Muscle layer of colon (tissue), 2 donors: Measurements from ENCODE around the gene SERPINA9.
"Not testable (repeated sequence)": the region's sequence is repeated elsewhere in the genome, so short reads cannot be mapped to it uniquely, and the experiment has no call there.

Source experiments
- H3K27ac ChIP-seq: one replicate; pipeline ENCODE4 v1.7.0; 2013; ENCODE audit warnings: low read depth, mild to moderate bottlenecking, low read length, moderate library complexity
- H3K27me3 ChIP-seq, 2 donors: one replicate each; pipeline ENCODE4 v1.7.0; 2013; ENCODE audit warnings: low read length in 2 of 2, mild to moderate bottlenecking in 2 of 2; ENCODE audit not compliant: insufficient read depth in 2 of 2, control insufficient read depth in 1 of 2
- H3K36me3 ChIP-seq: one replicate; pipeline ENCODE4 v1.7.0; 2013; ENCODE audit warnings: mild to moderate bottlenecking, low read length; ENCODE audit not compliant: insufficient read depth
- H3K4me1 ChIP-seq: one replicate; pipeline ENCODE4 v1.7.0; 2013; ENCODE audit warnings: mild to moderate bottlenecking, low read length; ENCODE audit not compliant: insufficient read depth
- H3K4me3 ChIP-seq, 2 donors: one replicate each; pipeline ENCODE4 v1.7.0; 2013; ENCODE audit warnings: low read length in 2 of 2, low read depth in 1 of 2, mild to moderate bottlenecking in 1 of 2, moderate library complexity in 1 of 2
- H3K9ac ChIP-seq: one replicate; pipeline ENCODE4 v1.7.0; 2013; ENCODE audit warnings: low read length
- H3K9me3 ChIP-seq: one replicate; pipeline ENCODE4 v1.7.0; 2013; ENCODE audit warnings: mild to moderate bottlenecking, low read length
- donor health status: abdominal sarcoma.
- donor health status: Adenocarcinoma of cecum.

Gene SERPINA9

DNA sequence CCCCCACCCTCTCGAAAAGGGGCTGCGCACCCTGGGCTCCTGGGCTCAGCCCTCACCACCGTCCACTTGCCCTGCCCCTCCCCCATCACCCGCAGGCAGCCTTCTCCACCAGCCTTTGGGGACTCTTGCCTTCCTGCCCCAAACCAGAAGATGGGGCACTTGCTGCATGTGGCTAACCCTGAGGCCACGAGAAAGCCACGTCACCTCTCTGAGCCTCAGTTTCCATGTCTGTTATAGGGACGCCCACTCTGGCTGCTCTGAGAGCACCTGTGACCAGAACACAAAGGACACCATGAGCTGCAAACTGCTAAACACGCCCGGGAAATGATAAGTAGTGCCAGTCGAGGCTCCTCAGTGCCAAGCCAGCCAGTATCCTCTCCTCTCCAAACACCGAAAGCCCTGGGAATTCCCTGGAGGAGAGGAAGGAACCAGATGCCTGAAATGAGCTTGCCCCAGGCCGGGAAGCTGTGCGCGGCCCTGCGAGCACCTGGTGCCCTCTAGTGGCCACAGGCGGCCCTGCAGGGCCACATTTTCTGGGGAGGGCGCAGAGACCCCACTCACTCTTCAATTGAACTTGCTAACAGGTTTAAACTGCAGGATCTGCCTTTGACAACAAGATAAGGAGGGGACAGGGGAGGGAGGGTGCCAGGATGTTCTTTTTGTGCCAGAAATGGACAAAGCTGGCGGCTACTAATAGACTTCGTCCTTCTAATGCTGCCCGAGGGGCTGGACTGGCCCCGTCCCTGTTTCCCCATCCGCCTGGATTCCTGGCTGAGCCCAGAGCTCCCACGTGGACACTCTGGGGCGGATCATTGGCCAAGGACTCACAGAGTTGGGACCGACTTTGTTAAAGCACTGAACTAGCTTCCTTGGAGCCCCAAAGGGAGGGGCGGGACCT, 10.2 kb upstream of the SERPINA9 start:
- H3K27me3 ChIP-seq, result no peaks in the 10 kb centered on the region
- H3K36me3 ChIP-seq, result no peaks in the 10 kb centered on the region
- peaks cover 7% of the 10 kb centered on the region for H3K4me1 ChIP-seq
- no peak overlapping the region for H3K9ac ChIP-seq
- peak overlapping the region in 1 of 2 donors; percentile 24 for H3K4me3 ChIP-seq
- H3K27ac ChIP-seq, result no peak overlapping the region
- H3K9me3 ChIP-seq, result no peaks in the 10 kb centered on the region

DNA sequence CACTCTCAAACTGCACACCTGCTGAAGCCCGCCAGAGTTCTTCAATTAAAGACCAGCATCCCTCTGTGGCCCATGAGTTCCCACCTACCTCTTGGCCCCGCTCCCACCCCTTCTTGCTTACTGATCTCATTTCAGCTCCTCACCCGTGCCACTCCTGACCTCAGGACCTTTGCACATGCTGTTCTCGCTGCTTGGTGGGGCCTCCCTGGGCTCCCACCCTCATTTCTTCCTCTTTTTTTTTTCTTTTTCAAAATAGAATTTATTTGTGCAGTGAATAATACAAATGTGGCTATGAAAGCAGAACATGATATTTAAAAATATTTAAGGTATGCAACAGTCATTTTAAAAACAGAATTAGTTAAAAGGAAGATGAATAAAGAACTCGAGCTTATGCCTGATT, 8.5 kb upstream of the SERPINA9 start:
- Histone ChIP-seq H3K27ac (no peak overlapping the region), H3K4me1 (peaks cover 7% of the 10 kb centered on the region), H3K9ac (no peak overlapping the region), H3K36me3 (no peaks in the 10 kb centered on the region), H3K9me3 (no peaks in the 10 kb centered on the region), H3K4me3 (no peak overlapping the region), H3K27me3 (no peaks in the 10 kb centered on the region)

DNA sequence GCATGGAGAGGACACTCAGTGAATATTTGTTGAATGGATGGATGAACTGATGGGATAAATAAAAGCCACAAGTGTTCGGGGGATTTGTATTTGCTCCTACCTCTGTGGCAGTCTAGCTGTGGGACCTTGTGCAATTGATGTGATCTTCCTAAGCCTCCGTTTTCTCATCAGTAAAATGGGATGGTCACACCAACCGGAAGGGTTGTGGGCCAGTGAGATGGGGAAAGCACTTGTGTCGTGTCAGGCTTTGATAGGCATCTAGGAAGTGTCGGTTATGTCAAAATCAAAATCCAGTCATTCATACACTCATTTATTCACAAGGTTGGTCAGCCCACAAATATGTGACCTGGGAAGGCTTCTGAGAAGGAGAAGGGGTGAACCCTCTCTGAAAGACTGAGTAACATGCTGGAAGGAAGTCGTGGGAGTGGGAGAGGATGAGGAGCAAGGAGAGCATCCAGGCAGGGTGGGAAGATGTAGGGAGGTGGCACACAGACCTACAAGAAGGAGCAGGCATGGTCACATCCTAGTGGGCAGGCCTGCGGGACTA, 7.8 kb upstream of the SERPINA9 start:
- no peaks in the 10 kb centered on the region for H3K27me3 ChIP-seq
- no peak overlapping the region for H3K9ac ChIP-seq
- no peaks in the 10 kb centered on the region for H3K36me3 ChIP-seq
- no peak overlapping the region for H3K4me3 ChIP-seq
- H3K9me3 ChIP-seq, result peaks cover 3% of the 10 kb centered on the region
- no peak overlapping the region for H3K27ac ChIP-seq
- H3K4me1 ChIP-seq, result peaks cover 7% of the 10 kb centered on the region

DNA sequence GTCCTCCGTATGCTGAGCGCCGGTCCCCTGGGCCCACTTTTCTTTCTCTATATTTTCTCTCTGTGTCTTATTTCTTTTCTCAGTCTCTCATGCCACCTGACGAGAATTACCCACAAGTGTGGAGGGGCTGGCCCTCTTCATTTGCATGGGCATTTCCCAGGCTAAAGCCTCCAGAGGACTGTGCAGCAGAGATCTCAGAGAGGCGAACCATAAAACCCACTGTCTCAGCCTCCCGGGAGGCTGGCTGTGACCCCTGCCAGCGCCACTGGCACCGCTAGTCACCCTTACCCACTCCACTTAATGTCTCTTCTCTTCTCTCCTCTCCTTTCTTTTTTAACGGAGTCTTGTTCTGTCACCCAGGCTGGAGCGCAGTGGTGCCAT, 7.1 kb upstream of the SERPINA9 start:
- H3K27me3 ChIP-seq, result no peaks in the 10 kb centered on the region
- H3K9ac ChIP-seq, result no peak overlapping the region
- peaks cover 7% of the 10 kb centered on the region for H3K4me1 ChIP-seq
- H3K36me3 ChIP-seq, result no peaks in the 10 kb centered on the region
- no peak overlapping the region for H3K4me3 ChIP-seq
- peaks cover 5% of the 10 kb centered on the region for H3K9me3 ChIP-seq
- H3K27ac ChIP-seq, result no peak overlapping the region

DNA sequence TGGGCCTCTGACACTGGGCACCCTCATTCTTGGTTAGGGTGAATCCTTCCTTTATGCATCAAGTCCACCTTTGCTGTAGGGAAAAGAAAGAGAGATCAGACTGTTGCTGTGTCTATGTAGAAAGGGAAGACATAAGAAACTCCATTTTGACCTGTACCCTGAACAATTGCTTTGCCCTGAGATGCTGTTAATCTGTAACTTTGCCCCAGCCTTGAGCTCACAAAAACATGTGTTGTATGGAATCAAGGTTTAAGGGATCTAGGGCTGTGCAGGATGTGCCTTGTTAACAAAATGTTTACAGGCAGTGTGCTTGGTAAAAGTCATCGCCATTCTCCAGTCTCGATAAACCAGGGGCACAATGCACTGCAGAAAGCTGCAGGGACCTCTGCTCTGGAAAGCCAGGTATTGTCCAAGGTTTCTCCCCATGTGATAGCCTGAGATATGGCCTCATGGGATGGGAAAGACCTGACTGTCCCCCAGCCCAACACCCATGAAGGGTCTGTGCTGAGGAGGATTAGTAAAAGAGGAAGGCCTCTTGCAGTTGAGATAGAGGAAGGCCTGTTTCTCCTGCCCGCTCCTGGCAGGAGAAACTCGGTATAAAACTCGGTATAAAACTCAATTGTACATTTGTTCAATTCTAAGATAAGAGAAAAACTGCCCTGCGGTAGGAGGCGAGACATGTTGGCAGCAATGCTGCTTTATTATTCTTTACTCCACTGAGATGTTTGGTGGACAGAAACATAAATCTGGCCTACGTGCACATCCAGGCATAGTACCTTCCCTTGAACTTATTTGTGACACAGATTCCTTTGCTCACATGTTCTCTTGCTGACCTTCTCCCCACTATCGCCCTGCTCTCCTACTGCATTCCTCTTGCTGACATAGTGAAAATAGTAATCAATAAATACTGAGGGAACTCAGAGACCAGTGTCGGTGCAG, 6.4 kb upstream of the SERPINA9 start:
- H3K4me3 ChIP-seq, H3K27ac ChIP-seq, H3K4me1 ChIP-seq, H3K9ac ChIP-seq, H3K36me3 ChIP-seq, H3K27me3 ChIP-seq, H3K9me3 ChIP-seq: not testable (repeated sequence)

DNA sequence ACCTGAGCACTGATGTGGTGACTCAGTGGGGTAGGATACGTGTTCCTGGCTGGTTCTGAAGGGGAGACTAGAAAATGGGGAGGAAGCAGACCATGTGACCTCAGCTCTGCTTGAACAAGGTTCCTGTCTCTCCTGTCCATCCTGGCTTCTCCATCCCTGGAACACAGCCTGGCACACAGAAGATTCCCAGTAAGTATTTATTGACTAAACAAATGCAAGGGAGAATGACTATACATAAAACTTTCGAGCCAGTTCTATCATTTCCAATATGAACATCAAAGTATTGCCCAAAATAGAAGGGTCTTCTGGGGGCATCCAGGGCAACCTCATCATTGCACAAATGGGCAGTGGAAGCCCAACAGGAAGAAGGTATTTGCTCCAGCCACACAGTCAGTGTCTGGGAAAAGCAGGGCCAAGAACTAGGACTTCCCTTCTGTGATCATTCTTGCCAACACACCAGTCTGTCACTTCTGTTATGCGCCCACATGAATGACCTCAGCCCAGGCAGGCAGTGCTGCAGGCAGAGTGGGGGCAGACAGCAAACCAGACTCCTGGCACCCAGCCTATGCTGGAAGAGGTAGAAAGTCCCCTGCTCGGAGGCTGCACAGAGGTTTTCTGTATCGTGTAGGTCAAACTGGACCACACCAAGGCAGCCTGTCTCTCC, 5.6 kb upstream of the SERPINA9 start:
- H3K9ac ChIP-seq, result no peak overlapping the region
- H3K4me3 ChIP-seq, result no peak overlapping the region
- H3K4me1 ChIP-seq, result peaks cover 6% of the 10 kb centered on the region
- H3K27me3 ChIP-seq, result no peaks in the 10 kb centered on the region
- peaks cover 5% of the 10 kb centered on the region for H3K9me3 ChIP-seq
- no peaks in the 10 kb centered on the region for H3K36me3 ChIP-seq
- no peak overlapping the region for H3K27ac ChIP-seq

DNA sequence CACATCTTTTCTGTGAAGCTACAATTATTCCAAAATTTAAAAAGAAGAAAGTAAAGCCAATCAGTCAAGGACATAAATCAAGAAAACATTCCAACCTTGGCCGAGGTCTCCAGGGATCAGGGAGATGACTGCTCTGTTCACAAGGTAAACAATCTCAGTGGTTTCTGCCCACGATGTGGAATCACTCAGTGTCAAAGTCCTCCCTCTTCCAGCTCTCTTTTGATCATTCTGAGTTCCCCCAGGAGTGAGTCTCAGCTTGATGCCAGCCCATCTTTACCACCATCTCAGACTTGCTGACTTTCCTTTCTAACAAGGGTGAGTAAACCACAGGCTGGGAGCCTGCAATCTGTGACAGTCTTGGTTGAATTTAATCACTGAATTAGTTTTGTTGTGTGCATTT, 4.8 kb upstream of the SERPINA9 start:
- Histone ChIP-seq H3K36me3 (no peaks in the 10 kb centered on the region), H3K9me3 (peaks cover 5% of the 10 kb centered on the region), H3K27me3 (no peaks in the 10 kb centered on the region), H3K4me1 (no peaks in the 10 kb centered on the region), H3K4me3 (no peak overlapping the region), H3K9ac (no peak overlapping the region), H3K27ac (no peak overlapping the region)

DNA sequence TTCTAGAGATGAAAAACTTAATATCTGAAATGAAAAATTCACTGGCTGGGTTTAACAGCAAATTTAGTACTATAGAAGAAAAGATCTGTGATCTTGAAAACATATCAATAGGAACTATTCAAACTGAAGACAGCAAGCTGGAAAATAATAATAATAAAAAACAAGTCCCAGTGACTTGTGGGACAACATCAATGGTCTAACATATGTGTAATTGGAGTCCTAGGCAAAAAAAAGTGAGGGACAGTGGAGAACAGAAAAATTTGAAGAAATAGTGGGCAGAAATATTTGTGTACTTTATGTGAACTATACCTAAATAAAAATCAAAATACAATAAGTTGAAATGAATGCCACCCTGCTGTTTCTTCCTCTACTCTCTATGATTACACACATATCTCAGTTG, 2.4 kb upstream of the SERPINA9 start:
- H3K9me3 ChIP-seq, result peaks cover 5% of the 10 kb centered on the region
- no peaks in the 10 kb centered on the region for H3K27me3 ChIP-seq
- H3K36me3 ChIP-seq, result no peaks in the 10 kb centered on the region
- H3K27ac ChIP-seq, result no peak overlapping the region
- H3K4me3 ChIP-seq, result no peak overlapping the region
- H3K4me1 ChIP-seq, result no peaks in the 10 kb centered on the region
- no peak overlapping the region for H3K9ac ChIP-seq

DNA sequence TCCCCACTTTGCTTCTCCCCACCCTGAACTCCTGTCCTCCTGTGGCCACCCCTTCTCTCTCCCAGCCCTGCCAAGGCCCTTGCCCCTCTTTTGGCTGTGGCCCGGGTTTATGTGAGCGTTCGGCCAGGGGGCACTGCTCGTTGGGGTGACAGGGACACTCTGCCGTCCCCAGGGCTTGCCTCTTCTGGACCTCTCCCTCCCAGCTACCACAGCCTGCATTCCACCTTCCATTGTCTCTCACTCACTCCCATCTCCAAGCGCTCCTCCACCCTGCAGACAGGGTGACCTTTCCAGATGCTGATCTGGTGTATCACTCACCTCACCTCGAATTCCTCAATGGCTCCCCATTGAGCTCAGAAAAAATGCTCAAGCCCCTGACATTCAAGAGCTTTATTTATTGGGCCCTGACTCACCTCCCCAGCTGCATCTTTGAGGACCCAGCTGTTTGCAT, 1.4 kb downstream of the SERPINA9 start:
- Histone ChIP-seq H3K4me3 (no peak overlapping the region), H3K9me3 (peaks cover 5% of the 10 kb centered on the region), H3K27me3 (no peaks in the 10 kb centered on the region), H3K9ac (no peak overlapping the region), H3K4me1 (no peaks in the 10 kb centered on the region), H3K36me3 (no peaks in the 10 kb centered on the region), H3K27ac (no peak overlapping the region)

DNA sequence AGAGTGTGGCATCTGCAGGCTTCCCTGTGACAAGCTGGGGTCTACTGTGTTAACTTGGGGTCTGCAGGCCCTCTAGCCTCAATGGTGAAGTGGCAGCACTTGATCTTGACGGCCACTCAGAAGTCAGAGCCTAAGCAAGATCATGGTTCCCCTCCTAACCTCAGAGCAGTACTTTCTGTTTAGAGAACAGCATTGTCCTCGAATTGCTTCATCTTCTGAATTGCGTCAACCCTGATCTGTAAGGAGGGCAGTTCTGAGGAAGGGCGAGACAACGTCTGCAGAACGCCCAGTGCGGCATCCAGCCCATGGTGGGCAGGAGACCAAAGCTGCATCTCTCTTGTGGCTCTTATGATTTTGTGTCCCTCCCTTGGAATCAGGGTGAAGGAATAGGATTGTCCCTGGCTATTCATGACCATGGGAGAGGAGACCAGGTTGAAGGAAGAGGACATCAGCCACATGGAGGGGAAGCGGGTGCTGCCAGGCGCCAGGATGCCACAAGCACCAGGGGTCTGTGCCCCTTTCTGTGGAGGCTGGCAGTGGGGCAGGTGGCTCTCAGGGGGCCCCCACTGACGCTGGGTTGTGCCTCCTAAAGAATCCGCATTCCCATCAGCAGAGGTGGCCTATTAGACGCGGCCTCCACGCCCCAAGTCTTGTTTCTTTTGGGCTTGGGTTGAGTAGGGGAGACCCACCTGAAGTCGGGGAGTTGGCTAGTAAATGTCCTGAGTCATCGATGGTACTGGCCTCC, 2.2 kb downstream of the SERPINA9 start:
- Histone ChIP-seq H3K4me1 (no peaks in the 10 kb centered on the region), H3K4me3 (no peak overlapping the region), H3K27me3 (no peaks in the 10 kb centered on the region), H3K36me3 (no peaks in the 10 kb centered on the region), H3K27ac (no peak overlapping the region), H3K9me3 (peaks cover 2% of the 10 kb centered on the region), H3K9ac (no peak overlapping the region)
